ENCODE data around the gene LRP5.

DNA sequence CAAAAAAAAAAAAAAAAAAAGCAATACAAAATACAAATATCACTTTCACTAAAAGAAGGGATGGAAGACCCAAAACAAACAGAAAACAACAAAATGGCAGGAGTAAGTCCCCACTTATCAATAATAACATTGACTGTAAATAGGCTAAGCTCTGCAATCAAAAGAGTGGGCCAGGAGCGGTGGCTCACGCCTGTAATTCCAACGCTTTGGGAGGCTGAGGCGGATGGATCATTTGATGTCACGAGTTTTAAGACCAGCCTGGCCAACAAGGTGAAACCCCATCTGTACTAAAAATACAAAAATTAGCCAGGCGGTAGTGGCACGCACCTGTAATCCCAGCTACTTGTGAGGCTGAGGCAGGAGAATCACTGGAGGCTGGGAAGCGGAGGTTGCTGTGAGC is 138.3 kb downstream of the LRP5 start:
- TF ChIP-seq, protein P1, sequence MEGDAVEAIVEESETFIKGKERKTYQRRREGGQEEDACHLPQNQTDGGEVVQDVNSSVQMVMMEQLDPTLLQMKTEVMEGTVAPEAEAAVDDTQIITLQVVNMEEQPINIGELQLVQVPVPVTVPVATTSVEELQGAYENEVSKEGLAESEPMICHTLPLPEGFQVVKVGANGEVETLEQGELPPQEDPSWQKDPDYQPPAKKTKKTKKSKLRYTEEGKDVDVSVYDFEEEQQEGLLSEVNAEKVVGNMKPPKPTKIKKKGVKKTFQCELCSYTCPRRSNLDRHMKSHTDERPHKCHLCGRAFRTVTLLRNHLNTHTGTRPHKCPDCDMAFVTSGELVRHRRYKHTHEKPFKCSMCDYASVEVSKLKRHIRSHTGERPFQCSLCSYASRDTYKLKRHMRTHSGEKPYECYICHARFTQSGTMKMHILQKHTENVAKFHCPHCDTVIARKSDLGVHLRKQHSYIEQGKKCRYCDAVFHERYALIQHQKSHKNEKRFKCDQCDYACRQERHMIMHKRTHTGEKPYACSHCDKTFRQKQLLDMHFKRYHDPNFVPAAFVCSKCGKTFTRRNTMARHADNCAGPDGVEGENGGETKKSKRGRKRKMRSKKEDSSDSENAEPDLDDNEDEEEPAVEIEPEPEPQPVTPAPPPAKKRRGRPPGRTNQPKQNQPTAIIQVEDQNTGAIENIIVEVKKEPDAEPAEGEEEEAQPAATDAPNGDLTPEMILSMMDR (IDR thresholded peaks at IDR 0.05), result no peak
- TF ChIP-seq POLR2A (IDR thresholded peaks at IDR 0.05) (no peak), EP300 (IDR thresholded peaks at IDR 0.05) (no peak)

Data from ovary (tissue), 3 donors.